Activated CD8-positive, alpha-beta memory T cell treated with anti-CD3 and anti-CD28 coated beads for 24 hours (primary cell): ENCODE data around the gene GTPBP4.

Source experiments
- DNase-seq: peaks from one replicate; pipeline ENCODE4 v3.0.0-alpha.2; 2020

GTPBP4 gene

GRCh38 chr10:987870-988666 is at the start of gene GTPBP4:
GTPBP4 (plus strand) TSS chr10:988434; CDS start chr10:988480, 46 bp downstream.
- DNase-seq: peak; percentile 96

- DNase-seq: no peak
These were observed 49.1 kb upstream of the GTPBP4 start for GRCh38 chr10:938941-939678.

- DNase-seq: no peak
These were observed 44.8 kb upstream of the GTPBP4 start for GRCh38 chr10:943334-944033.

GRCh38 chr10:944034-944831 is 44.0 kb upstream of the GTPBP4 start:
- DNase-seq: no peak

GRCh38 chr10:945778-946177 is 42.5 kb upstream of the GTPBP4 start:
- no peak for DNase-seq

- DNase-seq: no peak
These were observed 41.2 kb upstream of the GTPBP4 start for GRCh38 chr10:947051-947450.

- no peak for DNase-seq
These were observed 40.4 kb upstream of the GTPBP4 start for GRCh38 chr10:947881-948280.

GRCh38 chr10:948347-948746 is 39.9 kb upstream of the GTPBP4 start:
- no peak for DNase-seq

GRCh38 chr10:949446-949845 is 38.8 kb upstream of the GTPBP4 start:
- no peak for DNase-seq

- DNase-seq: no peak
These were observed 34.4 kb upstream of the GTPBP4 start for GRCh38 chr10:953836-954235.

GRCh38 chr10:954396-954795 is 33.8 kb upstream of the GTPBP4 start:
- no peak for DNase-seq

- no peak for DNase-seq
These were observed 33.0 kb upstream of the GTPBP4 start for GRCh38 chr10:955127-955819.

GRCh38 chr10:955820-956217 is 32.4 kb upstream of the GTPBP4 start:
- no peak for DNase-seq

GRCh38 chr10:958106-958505 is 30.1 kb upstream of the GTPBP4 start:
- DNase-seq: no peak

- DNase-seq: no peak
These were observed 29.4 kb upstream of the GTPBP4 start for GRCh38 chr10:958856-959255.

GRCh38 chr10:962342-962741 is 25.9 kb upstream of the GTPBP4 start:
- no peak for DNase-seq

GRCh38 chr10:963186-963585 is 25.0 kb upstream of the GTPBP4 start:
- DNase-seq: no peak

GRCh38 chr10:963655-964054 is 24.6 kb upstream of the GTPBP4 start:
- DNase-seq: no peak

- no peak for DNase-seq
These were observed 23.8 kb upstream of the GTPBP4 start for GRCh38 chr10:964321-964987.

GRCh38 chr10:964988-965417 is 23.2 kb upstream of the GTPBP4 start:
- DNase-seq: no peak

- DNase-seq: no peak
These were observed 21.6 kb upstream of the GTPBP4 start for GRCh38 chr10:966466-967235.
